Breast epithelium (tissue), 4 donors: ENCODE data around the gene ASB2. TPM values are rescaled to one million over a fixed set of nuclear protein-coding genes. Genes with fewer than 3 reads are reported as not detected.
A peak's percentile ranks its signal among the peaks of the same experiment; 100 is the strongest.

Experiments
- DNase-seq, 2 donors: peaks; one replicate each; pipeline ENCODE4 v3.0.0-alpha.2; 2019; ENCODE audit warnings: low spot score in 2 of 2
- H3K27ac ChIP-seq, 2 donors: fragments of 200-600 bp; sonication (generic) in 1 of 2; one replicate each; pipeline ENCODE4 v1.5.1; 2016 to 2019; ENCODE audit warnings: mild to moderate bottlenecking in 1 of 2
- H3K27me3 ChIP-seq, 2 donors: fragments of 200-600 bp; sonication (generic) in 1 of 2; one replicate each; pipeline versions ENCODE4 v1.5.1 to v1.6.0; 2017 to 2019; ENCODE audit warnings: control low read depth in 1 of 2, mild to moderate bottlenecking in 1 of 2
- H3K36me3 ChIP-seq: fragments of 200-600 bp; one replicate; pipeline ENCODE4 v1.5.1; 2019
- H3K4me1 ChIP-seq, 2 donors: fragments of 200-600 bp; sonication (generic); one replicate each; pipeline ENCODE4 v1.5.1; 2016 to 2019; ENCODE audit warnings: control low read depth in 1 of 2
- H3K4me3 ChIP-seq, 3 donors: fragments of 200-600 bp; sonication (generic); 1 replicate in 2 of 3; 2 replicates in 1 of 3; pipeline ENCODE4 v1.5.1; 2016 to 2019; ENCODE audit warnings: mild to moderate bottlenecking in 3 of 3, moderate library complexity in 2 of 3
- H3K9me3 ChIP-seq, 2 donors: fragments of 200-600 bp; sonication (generic) in 1 of 2; one replicate each; pipeline ENCODE4 v1.5.1; 2016 to 2019; ENCODE audit warnings: control low read depth in 1 of 2
- CTCF ChIP-seq, 3 donors: fragments of 450-650 bp; IDR thresholded peaks; one replicate each; pipeline ENCODE4 v1.5.1; 2016 to 2017; ENCODE audit warnings: antibody characterized with exemption in 3 of 3, mild to moderate bottlenecking in 3 of 3, moderate library complexity in 3 of 3
- POLR2A ChIP-seq: fragments of 450-650 bp; IDR thresholded peaks from one replicate; pipeline ENCODE4 v1.6.1; 2016; ENCODE audit warnings: antibody characterized with exemption, mild to moderate bottlenecking, moderate library complexity
- POLR2AphosphoS5 ChIP-seq, 3 donors: sonication (generic); formaldehyde crosslinking; IDR thresholded peaks; one replicate each; pipeline ENCODE4 v1.6.1; 2017; ENCODE audit warnings: antibody characterized with exemption in 3 of 3
- intact Hi-C: fragments of 100-400 bp; cut with DNase I; formaldehyde crosslinking; loops from one replicate; pipeline ENCODE4 v1.15.1; 2023; ENCODE audit warnings: low total_unique reads
- total RNA-seq, 3 donors: library from RNA; depleted of rRNA; stranded (reverse); fragments of >200 nt; gene quantifications; one replicate each; pipeline ENCODE4 v1.1.0, GENCODE V29; 2016

Gene ASB2
- total RNA-seq, 3 donors from 2014 or later = 1.3 to 2.0 TPM; not detected in 1

- H3K36me3 ChIP-seq = no peaks in the 10 kb centered on the region
- no peak overlapping the region for H3K27ac ChIP-seq
- intact Hi-C loops = no loop called here
- H3K4me1 ChIP-seq = no peaks in the 10 kb centered on the region
- no peak overlapping the region for H3K4me3 ChIP-seq
- DNase-seq = peak in 1 of 2 donors; percentile 57
- no peaks in the 10 kb centered on the region for H3K27me3 ChIP-seq
- TF ChIP-seq POLR2AphosphoS5 (IDR thresholded peaks at IDR 0.05) (no peak), CTCF (IDR thresholded peaks at IDR 0.05) (peak in 2 of 3 donors; percentile 30 to 45)
- H3K9me3 ChIP-seq = no peaks in the 10 kb centered on the region
Measured at GRCh38 chr14:93906341-93907329, 69.7 kb downstream of the ASB2 start.

- intact Hi-C loops = no loop called here
Measured at GRCh38 chr14:93905623-93906022, 70.7 kb downstream of the ASB2 start.

GRCh38 chr14:93903342-93904184 is 72.8 kb downstream of the ASB2 start:
- Histone ChIP-seq H3K4me3 (no peak overlapping the region), H3K27ac (no peak overlapping the region), H3K27me3 (no peaks in the 10 kb centered on the region), H3K36me3 (no peaks in the 10 kb centered on the region), H3K4me1 (no peaks in the 10 kb centered on the region), H3K9me3 (no peaks in the 10 kb centered on the region)
- DNase-seq = peak in 1 of 2 donors; percentile 10
- no peak for TF ChIP-seq POLR2AphosphoS5 (IDR thresholded peaks at IDR 0.05)
- no peak for TF ChIP-seq CTCF (IDR thresholded peaks at IDR 0.05)
- no peak for TF ChIP-seq POLR2A
- intact Hi-C loops = no loop called here

More at GRCh38 chr14:93905623-93906022, 70.7 kb downstream of the ASB2 start:
- Histone ChIP-seq H3K27ac (no peak overlapping the region), H3K9me3 (no peaks in the 10 kb centered on the region), H3K27me3 (no peaks in the 10 kb centered on the region), H3K36me3 (no peaks in the 10 kb centered on the region), H3K4me3 (no peak overlapping the region), H3K4me1 (no peaks in the 10 kb centered on the region)
- DNase-seq = peak in 1 of 2 donors; percentile 10
- TF ChIP-seq CTCF (IDR thresholded peaks at IDR 0.05) = no peak
- TF ChIP-seq POLR2AphosphoS5 (IDR thresholded peaks at IDR 0.05) = no peak
- no peak for TF ChIP-seq POLR2A

- no peaks in the 10 kb centered on the region for H3K27me3 ChIP-seq
- TF ChIP-seq POLR2A (no peak), CTCF (IDR thresholded peaks at IDR 0.05) (no peak), POLR2AphosphoS5 (IDR thresholded peaks at IDR 0.05) (no peak)
- no peaks in the 10 kb centered on the region for H3K36me3 ChIP-seq
- H3K27ac ChIP-seq = no peak overlapping the region
- DNase-seq = peak in 1 of 2 donors; percentile 46
- intact Hi-C loops = no loop called here
- H3K9me3 ChIP-seq = no peaks in the 10 kb centered on the region
- no peaks in the 10 kb centered on the region for H3K4me1 ChIP-seq
- no peak overlapping the region for H3K4me3 ChIP-seq
Measured at GRCh38 chr14:93902619-93903307, 73.6 kb downstream of the ASB2 start.
